ENCODE measurements around the gene FSHR.

The FSHR gene

DNA sequence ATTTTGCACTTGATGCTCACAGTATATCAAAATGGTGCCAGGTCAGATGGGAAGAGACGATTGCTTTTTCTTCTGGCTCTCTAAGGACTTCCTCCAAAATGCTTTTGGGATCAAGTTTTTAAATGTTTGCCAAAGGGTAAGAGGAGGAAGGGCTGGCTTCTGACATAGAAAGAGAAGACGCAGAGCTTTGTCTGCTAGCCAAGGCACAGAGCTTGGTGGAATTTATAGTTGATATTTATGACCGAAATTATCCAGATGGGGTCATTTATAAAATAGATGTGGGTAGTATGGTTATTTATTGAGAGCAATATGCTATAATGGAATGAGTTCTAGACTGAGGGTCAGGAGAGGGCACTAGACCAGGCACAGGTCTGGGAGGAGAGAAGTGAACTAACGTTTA is 193.3 kb downstream of the FSHR start:
- TF ChIP-seq, protein P1, sequence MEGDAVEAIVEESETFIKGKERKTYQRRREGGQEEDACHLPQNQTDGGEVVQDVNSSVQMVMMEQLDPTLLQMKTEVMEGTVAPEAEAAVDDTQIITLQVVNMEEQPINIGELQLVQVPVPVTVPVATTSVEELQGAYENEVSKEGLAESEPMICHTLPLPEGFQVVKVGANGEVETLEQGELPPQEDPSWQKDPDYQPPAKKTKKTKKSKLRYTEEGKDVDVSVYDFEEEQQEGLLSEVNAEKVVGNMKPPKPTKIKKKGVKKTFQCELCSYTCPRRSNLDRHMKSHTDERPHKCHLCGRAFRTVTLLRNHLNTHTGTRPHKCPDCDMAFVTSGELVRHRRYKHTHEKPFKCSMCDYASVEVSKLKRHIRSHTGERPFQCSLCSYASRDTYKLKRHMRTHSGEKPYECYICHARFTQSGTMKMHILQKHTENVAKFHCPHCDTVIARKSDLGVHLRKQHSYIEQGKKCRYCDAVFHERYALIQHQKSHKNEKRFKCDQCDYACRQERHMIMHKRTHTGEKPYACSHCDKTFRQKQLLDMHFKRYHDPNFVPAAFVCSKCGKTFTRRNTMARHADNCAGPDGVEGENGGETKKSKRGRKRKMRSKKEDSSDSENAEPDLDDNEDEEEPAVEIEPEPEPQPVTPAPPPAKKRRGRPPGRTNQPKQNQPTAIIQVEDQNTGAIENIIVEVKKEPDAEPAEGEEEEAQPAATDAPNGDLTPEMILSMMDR (IDR thresholded peaks at IDR 0.05; ENCODE audit: low read depth, low read length), result no peak
- H3K4me3 ChIP-seq (ENCODE audit: low read depth, low read length), result no peak overlapping the region

DNA sequence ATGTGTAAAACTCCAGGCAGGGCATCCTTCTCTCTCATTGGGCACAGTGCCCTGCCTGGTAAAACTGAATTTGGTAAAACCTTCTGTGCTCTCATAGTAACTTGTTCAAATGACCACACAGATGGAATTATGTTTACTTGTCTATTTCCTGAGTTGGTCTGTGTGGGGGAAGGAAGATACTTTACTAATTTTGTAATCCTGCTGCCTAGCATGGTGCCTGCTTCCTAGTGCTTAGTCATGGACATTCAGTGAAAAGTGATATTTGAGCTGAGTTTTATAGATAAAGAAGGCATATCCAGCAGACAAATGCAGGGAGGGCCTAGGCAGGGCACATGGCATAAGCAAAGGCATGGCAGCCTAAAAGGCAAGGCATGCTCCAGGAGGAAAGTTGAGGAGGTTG is 199.4 kb downstream of the FSHR start:
- TF ChIP-seq, protein P1 (IDR thresholded peaks at IDR 0.05; ENCODE audit: low read depth, low read length), result no peak
- no peak overlapping the region for H3K4me3 ChIP-seq (ENCODE audit: low read depth, low read length)

DNA sequence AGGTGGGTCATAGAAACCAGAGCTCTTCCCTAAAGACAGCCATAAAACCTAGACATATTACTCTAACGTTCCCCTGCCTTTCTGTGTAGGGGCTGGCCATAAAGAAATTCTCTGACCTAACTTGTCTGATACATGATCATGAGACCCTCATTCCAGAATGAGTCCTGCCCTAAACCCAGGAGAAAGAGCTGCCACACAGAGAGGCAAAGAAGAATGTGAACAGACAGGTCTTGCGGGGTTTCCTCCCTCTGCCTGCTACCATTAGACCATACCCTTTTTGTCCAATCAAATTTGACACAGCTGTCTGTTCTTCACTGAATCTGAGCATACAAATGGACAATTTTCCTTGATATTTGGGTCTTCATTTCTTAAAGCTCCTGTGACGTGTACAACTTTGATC is 200.0 kb downstream of the FSHR start:
- no peak overlapping the region for H3K4me3 ChIP-seq (ENCODE audit: low read depth, low read length)
- TF ChIP-seq, protein P1 (IDR thresholded peaks at IDR 0.05; ENCODE audit: low read depth, low read length), result no peak

- TF ChIP-seq, protein P1 (IDR thresholded peaks at IDR 0.05; ENCODE audit: low read depth, low read length), result no peak
- H3K4me3 ChIP-seq (ENCODE audit: low read depth, low read length), result no peak overlapping the region
These were observed 201.7 kb downstream of the FSHR start for GRCh38 chr2:48952614-48953013.

- TF ChIP-seq, protein P1 (IDR thresholded peaks at IDR 0.05; ENCODE audit: low read depth, low read length), result no peak
- no peak overlapping the region for H3K4me3 ChIP-seq (ENCODE audit: low read depth, low read length)
These were observed 202.2 kb downstream of the FSHR start for GRCh38 chr2:48952143-48952542.

DNA sequence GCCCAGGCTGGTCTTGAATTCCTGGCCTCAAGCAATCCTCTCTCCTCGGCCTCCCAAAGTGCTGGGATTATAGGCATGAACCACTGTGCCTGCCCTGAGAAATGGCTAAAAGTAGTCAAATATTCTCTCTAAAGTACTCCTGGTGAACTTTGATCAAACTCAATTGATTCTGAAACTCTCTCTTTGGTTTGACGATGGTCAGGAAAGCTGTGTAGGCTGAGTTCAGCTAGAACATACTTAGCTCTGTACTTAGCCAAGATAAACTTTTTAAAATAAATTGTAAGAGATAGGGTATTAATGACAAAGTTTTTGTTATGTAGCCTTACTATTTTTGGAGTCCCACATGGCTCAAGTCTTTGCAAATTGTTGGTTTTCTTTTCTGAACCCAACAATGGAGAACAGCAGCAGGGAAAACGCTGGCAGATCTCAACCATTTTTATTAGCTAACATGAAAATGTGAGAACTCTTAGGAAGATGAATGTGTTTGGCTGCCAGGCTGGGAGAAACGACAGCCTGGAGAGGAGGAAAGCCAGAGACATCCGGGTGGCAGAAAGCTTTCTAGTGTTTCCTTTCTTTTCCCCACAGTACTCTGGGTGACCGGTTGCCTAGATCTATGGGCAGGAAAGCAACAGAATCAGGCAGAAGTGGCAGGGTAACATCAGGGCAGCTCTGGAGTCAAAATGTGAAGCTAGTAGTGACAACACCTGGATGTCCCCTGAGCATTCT is 205.8 kb downstream of the FSHR start:
- TF ChIP-seq, protein P1 (IDR thresholded peaks at IDR 0.05; ENCODE audit: low read depth, low read length), result no peak
- H3K4me3 ChIP-seq (ENCODE audit: low read depth, low read length), result no peak overlapping the region

DNA sequence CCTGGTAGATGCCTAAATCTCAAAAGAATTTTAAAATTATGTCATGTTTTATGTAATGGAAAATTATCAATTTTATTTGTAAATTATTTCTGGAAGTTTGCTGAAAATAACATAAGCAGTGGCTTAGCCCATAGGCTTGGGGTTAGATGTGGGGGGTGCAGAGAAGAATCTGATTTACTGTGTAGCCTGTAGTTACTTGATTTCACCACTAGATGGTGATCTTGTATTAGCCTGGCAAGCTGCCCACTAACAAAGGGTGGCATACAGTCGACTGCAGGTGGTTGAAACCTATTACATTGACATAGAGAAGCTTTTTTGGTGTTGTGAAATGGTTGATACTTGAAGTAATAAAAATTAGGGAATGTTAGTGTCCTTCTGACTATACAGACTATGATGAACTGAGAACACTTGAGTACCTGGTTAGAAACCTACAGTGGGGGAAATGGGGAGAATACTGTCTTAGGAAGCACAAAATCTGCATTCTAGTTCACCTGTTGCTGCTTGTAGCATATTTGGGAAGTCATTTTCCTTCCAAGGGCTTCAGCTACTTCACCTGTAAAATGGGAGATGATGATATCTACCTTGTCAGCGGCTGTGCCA is 207.8 kb downstream of the FSHR start:
- no peak overlapping the region for H3K4me3 ChIP-seq (ENCODE audit: low read depth, low read length)
- TF ChIP-seq, protein P1 (IDR thresholded peaks at IDR 0.05; ENCODE audit: low read depth, low read length), result peak; percentile 61

Data from WI38 (cell line).